Right cardiac atrium (tissue), 5 donors: ENCODE results near the gene CIAO2A. TPM values are rescaled to one million over a fixed set of nuclear protein-coding genes. Genes with fewer than 3 reads are reported as not detected.
"Not testable (repeated sequence)": the region's sequence is repeated elsewhere in the genome, so short reads cannot be mapped to it uniquely, and the experiment has no call there.

ENCODE experiments used
- ATAC-seq, 2 donors: fragments of 200-7000 bp; cut with Tn5 transposase; one replicate each; pipeline versions ENCODE4 v1.8.0 to v1.9.1; 2020; ENCODE audit warnings: moderate library complexity in 2 of 2, mild to moderate bottlenecking in 1 of 2
- DNase-seq, 3 donors: peaks; one replicate each; pipeline ENCODE4 v3.0.0-alpha.2; 2020
- H3K27ac ChIP-seq: one replicate; pipeline ENCODE4 v1.5.1; 2013; ENCODE audit warnings: mild to moderate bottlenecking, low read length, control low read depth, moderate library complexity
- H3K27me3 ChIP-seq: one replicate; pipeline ENCODE4 v1.6.1; 2013; ENCODE audit not compliant: control insufficient read depth, insufficient read depth
- H3K4me1 ChIP-seq: one replicate; pipeline ENCODE4 v1.6.1; 2013; ENCODE audit warnings: low read length; ENCODE audit not compliant: control insufficient read depth, insufficient read depth
- H3K4me3 ChIP-seq: one replicate; pipeline ENCODE4 v1.5.1; 2013; ENCODE audit warnings: low read length, control low read depth
- H3K9me3 ChIP-seq: one replicate; pipeline ENCODE4 v1.6.1; 2013; ENCODE audit warnings: low read length; ENCODE audit not compliant: control insufficient read depth
- WGBS: extraction: QIAGEN DNeasy Blood & Tissue Kit; methylation state at CpG from one replicate; pipeline ENCODE4 v1.1.7; 2013; 5-methylcytosine and 5-hydroxymethylcytosine counted together
- intact Hi-C, 4 donors: fragments of 100-400 bp; cut with DNase I; formaldehyde crosslinking; loops; one replicate each; pipeline versions ENCODE4 v1.11.0 to v1.14.0; 2022 to 2023
- polyA plus RNA-seq: library from polyadenylated mRNA; stranded (reverse); fragments of 200-250 nt; gene quantifications from one replicate; pipeline ENCODE4 v1.2.3, GENCODE V29; 2013
- total RNA-seq, 4 donors: library from RNA; stranded (reverse); fragmentation: NEBNext Ultra II Directional; extraction: Animal tissue kit (Norgen Biotek cat#: 25700); gene quantifications; one replicate each; pipeline ENCODE4 v1.2.1, GENCODE V29; 2021
- donor health status: healthy with polysubstance abuse.
- donor health status: DM: no; HTN: yes; CAD: no.
- donor health status: DM: no; HTN: no; CAD: no.
- donor health status: DM: no; HTN: yes; CAD: no; lungs with severe emphysema.
- donor health status: DM: yes; HTN: yes; CAD: no.

Gene CIAO2A
- total and polyA plus RNA-seq, 5 donors = 43.9 to 82.7 (median 55.7) TPM

DNA sequence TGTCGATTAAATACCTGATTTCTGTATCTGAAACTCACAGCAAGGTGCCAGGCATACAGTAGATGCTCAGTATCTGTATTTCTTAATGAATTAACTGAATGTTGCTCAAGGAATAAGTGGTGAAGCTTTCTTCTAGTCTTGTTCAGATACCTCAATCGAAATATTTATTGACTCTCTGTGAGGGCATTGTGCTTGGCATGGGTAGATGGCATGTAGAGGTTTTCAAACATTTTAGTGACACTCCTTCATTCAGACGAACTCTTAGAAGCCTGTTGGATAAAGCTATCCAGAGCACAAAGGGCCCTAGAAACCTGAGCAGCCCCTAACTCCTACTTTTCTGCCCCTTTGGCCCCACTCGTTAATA is 1.8 kb upstream of the CIAO2A start:
- 39% methylated on average over 4 of the region's 4 CpGs for WGBS
- peak overlapping the region; percentile 96 for H3K4me3 ChIP-seq

DNA sequence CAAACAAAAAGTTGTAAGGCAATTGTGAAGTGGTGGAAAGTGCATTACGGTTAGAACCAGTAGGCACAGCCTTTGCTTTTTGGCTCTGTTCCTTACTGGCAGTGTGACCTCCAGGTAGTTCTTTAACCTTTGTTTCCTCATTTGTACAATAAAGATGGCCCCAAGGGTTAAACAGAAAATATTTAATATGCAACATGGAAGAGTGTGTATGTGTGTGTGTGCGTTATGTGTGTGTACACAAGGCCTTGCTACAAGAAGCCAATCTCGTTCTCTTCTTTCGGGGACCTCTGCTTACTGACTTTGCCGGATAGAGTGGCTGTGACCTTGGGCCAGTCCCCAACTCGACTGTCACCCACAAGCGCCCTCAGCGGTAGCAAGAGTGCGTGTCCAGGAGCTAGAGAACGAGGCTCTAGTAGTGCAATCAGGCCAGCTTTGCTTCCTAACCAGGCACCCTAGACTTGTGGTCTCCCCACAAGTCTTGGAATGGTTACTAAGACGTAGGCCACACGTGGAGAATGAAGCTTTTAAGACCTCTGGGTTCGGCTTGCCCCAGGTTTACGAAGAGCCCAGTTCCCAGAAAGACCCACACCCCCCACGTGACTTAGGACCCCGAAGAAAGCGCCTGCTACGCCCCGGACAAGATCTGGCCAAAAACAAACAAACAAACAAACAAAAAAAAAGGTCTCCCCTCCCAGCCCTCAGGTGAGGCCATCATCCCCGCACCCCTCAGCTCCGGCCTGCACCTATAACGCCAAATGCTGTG is 593 bp downstream of the CIAO2A start:
- 4% methylated on average over 22 of the region's 22 CpGs for WGBS
- H3K27me3 ChIP-seq = no peaks in the 10 kb centered on the region
- H3K4me3 ChIP-seq = peak overlapping the region; percentile 72
- intact Hi-C loops = loop anchor here in 1 of 4 donors (5.0 kb wide), 1 partner anchor 59 kb away; the partner anchor contains the start of gene SNX22
- H3K4me1 ChIP-seq = peaks cover 6% of the 10 kb centered on the region
- no peaks in the 10 kb centered on the region for H3K9me3 ChIP-seq
- peak; percentile 17 to 21 for ATAC-seq
- H3K27ac ChIP-seq = peak overlapping the region; percentile 90
- peak; percentile 57 to 69 (median 63) for DNase-seq

More for the DNA sequence above, 1.8 kb upstream of the CIAO2A start:
- no peaks in the 10 kb centered on the region for H3K27me3 ChIP-seq
- DNase-seq (no peak), ATAC-seq (no peak)
- peak overlapping the region; percentile 81 for H3K27ac ChIP-seq
- no peaks in the 10 kb centered on the region for H3K9me3 ChIP-seq
- intact Hi-C loops = loop anchor here in 1 of 4 donors (5.0 kb wide), 1 partner anchor 57 kb away; the partner anchor contains the start of gene SNX22
- peaks cover 9% of the 10 kb centered on the region for H3K4me1 ChIP-seq

DNA sequence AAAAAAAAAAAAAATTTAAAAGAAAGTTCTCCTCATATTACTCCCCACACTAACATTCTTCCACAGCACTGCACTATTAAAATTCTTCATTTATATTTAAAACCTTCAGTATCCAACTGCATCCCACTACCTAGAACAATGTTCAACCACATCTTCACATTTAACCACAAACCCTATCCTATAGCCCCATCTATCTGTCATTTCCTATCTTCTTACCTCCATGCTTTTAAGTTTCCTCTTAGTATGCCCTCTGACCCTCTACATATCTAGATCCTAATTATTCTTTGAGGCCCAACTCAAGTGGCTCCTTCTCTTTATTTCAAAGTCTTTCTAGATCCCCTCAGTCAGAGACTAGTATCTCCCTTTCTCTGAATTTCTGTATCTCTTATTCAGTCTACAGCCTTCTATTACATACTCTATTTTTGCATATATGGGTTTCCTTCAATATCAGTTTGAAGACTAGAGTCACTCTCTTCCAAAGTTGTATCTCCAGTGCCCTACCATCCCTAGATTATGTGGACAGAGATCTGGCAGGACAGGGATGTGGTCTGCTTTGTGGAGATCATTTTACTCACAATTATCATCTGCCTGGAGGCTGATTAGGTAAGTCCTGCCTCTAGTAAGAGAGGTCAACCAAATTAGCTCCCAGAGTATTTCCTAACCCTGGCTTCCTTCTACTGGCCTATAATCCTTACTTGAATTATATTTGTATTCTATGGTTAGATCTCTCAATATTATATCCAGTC is 1.4 kb downstream of the CIAO2A start:
- no peak for DNase-seq
- Histone ChIP-seq H3K9me3 (no peaks in the 10 kb centered on the region), H3K4me1 (peaks cover 5% of the 10 kb centered on the region), H3K27me3 (no peaks in the 10 kb centered on the region), H3K27ac (peak overlapping the region; percentile 92), H3K4me3 (peak overlapping the region; percentile 72)
- intact Hi-C loops = loop anchor here in 1 of 4 donors (5.0 kb wide), 1 partner anchor 60 kb away; the partner anchor contains the start of gene SNX22
- ATAC-seq = no peak

DNA sequence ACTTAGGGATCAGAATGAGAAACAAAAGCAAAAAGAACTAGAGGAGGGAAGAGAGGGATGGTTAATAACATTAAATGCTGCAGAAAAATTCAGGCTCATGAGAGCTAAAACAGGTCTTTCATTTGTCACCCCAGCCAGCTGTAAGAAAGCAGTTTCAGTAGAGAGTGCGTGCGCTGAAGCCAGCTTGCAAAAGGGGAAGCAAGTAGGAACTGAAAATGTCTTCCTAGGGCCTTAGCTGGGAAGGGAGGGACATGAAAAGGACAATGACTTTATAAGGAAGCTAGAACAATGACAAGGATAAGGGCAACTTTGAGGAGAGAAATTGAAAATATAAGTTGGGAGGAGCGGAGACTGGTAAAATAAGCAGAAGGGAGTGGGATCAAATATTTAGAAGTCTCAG is 3.1 kb downstream of the CIAO2A start:
- Histone ChIP-seq H3K4me3 (no peak overlapping the region), H3K27ac (peak overlapping the region; percentile 39), H3K4me1 (peaks cover 2% of the 10 kb centered on the region), H3K9me3 (no peaks in the 10 kb centered on the region), H3K27me3 (no peaks in the 10 kb centered on the region)
- ATAC-seq (no peak), DNase-seq (no peak)
- 67% methylated on average over 3 of the region's 3 CpGs for WGBS
- intact Hi-C loops = loop anchor here in 1 of 4 donors (5.0 kb wide), 1 partner anchor 62 kb away; the partner anchor contains the start of gene SNX22

DNA sequence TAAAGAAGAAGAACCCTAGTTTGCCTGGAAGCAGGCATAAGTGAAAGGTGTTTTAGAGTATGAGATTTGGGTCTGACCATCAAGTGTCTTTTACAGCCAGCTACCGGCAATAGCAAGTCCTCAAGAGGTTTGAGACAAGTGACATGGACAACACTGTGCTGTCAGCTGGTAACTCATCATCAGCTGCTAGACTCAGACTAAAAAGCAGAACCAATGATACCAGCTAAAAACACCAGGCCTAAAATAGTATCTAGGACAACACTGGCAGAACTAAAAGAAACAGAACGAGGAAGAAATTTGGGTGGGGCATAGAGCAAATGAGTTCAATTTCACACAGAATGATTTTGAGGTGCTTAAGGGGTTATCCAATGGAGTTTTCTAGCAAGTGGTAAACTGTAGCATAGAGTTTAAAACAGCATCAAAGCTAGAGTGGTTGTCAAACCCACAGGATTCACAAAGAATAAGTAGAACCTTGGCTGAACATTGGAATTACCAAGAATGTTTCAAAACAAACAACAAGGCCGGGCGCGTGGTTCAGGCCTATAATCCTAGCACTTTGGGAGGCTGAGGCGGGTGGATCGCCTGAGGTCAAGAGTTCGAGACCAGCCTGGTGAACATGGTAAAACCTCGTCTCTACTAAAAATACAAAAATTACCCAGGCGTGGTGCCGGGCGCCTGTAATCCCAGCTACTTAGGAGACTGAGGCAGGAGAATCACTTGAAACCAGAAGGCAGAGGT is 3.9 kb downstream of the CIAO2A start:
- peak overlapping the region; percentile 39 for H3K27ac ChIP-seq
- intact Hi-C loops = loop anchor here in 1 of 4 donors (5.0 kb wide), 1 partner anchor 63 kb away; the partner anchor contains the start of gene SNX22
- peak in 1 of 2 donors; percentile 21 for ATAC-seq

DNA sequence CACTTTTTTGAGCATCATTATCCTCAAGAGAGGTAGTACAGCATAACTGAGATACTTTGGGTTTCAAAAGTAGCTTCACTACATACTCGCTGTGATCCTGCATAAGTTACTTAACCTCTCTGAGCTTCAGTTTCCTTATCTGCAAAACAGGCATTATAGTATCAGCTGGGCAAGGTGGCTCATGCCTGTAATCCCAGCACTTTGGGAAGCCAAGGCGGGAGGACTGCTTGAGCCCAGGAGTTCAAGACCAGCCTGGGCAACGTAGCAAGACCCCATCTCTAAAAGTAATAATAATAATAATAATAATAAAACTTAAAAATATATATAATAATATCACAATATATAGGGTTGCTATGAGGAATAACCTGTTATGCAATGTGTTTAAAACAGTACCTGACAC is 10.9 kb downstream of the CIAO2A start:
- no peaks in the 10 kb centered on the region for H3K4me1 ChIP-seq
- intact Hi-C loops = no loop called here

More for the DNA sequence above, 3.9 kb downstream of the CIAO2A start:
- H3K9me3 ChIP-seq = no peaks in the 10 kb centered on the region
- no peaks in the 10 kb centered on the region for H3K27me3 ChIP-seq
- no peak overlapping the region for H3K4me3 ChIP-seq
- WGBS = 78% methylated on average over 12 of the region's 12 CpGs
- DNase-seq = no peak
- peaks cover 2% of the 10 kb centered on the region for H3K4me1 ChIP-seq

DNA sequence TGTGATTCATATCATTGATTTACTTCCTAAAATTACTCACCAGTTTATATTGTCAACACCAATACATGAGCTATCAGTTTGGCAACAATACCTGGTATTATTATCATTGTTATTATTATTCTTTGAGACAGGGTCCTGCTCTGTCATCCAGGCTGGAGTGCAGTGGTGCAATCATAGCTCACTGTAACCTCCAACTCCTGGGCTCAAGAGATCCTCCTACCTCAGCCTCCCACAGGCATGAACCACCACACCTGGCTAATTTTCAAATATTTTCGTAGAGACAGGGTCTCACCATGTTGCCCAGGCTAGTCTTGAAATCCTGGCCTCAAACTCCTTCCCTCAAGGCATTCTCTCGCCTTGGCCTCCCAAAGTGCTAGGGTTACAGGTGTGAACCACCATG is 20.1 kb downstream of the CIAO2A start:
- DNase-seq, H3K4me3 ChIP-seq, H3K9me3 ChIP-seq, H3K27me3 ChIP-seq, H3K27ac ChIP-seq, intact Hi-C loops, H3K4me1 ChIP-seq, ATAC-seq: not testable (repeated sequence)
- WGBS = 96% methylated on average over 2 of the region's 2 CpGs

More for the DNA sequence above, 10.9 kb downstream of the CIAO2A start:
- H3K27me3 ChIP-seq = no peaks in the 10 kb centered on the region
- 84% methylated on average over 3 of the region's 3 CpGs for WGBS
- ATAC-seq (no peak), DNase-seq (no peak)
- H3K4me3 ChIP-seq = no peak overlapping the region
- no peaks in the 10 kb centered on the region for H3K9me3 ChIP-seq
- H3K27ac ChIP-seq = no peak overlapping the region

DNA sequence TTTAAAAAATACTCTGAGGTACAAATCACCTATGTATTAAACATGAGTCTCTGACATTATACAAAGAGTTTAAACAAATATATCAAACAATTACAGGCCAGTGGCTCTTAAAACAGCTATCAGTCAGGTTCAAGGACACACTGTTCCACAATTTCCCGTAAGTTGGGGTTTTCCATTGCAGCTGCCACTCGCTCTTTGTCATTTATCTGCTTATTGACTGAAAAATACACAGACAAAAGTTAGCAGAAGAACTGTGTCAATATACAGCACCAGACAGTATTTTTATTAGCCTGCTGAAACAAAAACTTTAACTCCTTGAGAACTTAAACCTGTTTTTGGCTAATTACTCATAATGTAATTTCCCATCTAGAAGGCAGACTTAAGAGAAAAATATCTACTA is 20.8 kb downstream of the CIAO2A start:
- WGBS = 86% methylated on average over 2 of the region's 2 CpGs
- Histone ChIP-seq H3K9me3 (no peaks in the 10 kb centered on the region), H3K27ac (no peak overlapping the region), H3K27me3 (no peaks in the 10 kb centered on the region), H3K4me1 (peaks cover 6% of the 10 kb centered on the region), H3K4me3 (no peak overlapping the region)
- intact Hi-C loops = no loop called here
- ATAC-seq (peak in 1 of 2 donors; percentile 17), DNase-seq (no peak)

DNA sequence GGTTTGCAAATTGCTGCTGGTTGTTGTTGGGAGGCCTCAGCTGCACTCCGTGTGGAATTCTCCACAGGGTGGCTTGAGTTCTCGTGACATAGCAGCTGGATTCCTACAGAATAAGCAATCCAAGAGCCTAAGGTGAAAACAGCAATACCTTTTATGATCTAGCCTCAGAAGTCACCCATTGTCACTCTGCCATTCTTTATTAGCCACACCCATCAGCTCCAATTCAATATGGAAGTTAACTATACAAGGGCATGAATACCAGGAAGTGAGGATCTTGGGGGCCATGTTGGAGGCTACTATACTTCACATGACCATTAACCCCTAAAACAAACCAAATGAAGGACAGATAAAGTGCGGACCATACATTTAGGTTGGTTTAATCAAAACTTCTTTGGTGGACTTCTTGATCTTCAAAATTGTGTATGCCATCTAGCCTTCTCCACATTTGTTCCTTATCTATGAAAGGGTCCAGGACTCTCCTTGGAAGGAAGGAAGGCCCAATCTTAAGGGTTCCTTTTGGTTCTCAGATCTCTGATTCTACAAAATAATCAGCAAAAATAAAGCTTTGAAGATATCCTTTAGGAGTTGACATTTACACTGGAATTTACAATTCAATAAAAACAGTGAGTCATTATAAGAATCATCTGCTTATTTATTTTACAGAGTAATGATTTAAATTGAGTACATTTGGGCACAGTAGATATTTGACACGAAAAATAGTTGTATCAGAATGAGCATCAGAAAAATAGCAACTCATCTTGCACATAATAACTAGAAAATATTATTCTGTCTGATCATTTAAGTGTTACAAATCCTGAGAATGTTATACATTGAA is 21.5 kb downstream of the CIAO2A start:
- Histone ChIP-seq H3K27ac (peak overlapping the region; percentile 26), H3K27me3 (no peaks in the 10 kb centered on the region), H3K4me3 (no peak overlapping the region), H3K9me3 (no peaks in the 10 kb centered on the region), H3K4me1 (peaks cover 7% of the 10 kb centered on the region)
- no peak for DNase-seq
- intact Hi-C loops = no loop called here
- 88% methylated on average over 4 of the region's 4 CpGs for WGBS
- ATAC-seq = peak in 1 of 2 donors; percentile 5
